GM11168 (cell line): Measurements from ENCODE around the gene DHX15.
"Not testable (repeated sequence)": the region's sequence is repeated elsewhere in the genome, so short reads cannot be mapped to it uniquely, and the experiment has no call there.

Source experiments
- in situ Hi-C: fragments of 300-500 bp; cut with MboI; formaldehyde crosslinking; loops from one replicate; pipeline ENCODE4 v1.12.0; 2022; ENCODE audit warnings: low sequenced_read_pairs; ENCODE audit not compliant: unreplicated experiment

Gene DHX15

GRCh38 chr4:24550441-24551175 is 33.7 kb downstream of the DHX15 start:
- in situ Hi-C loops: no loop called here

- in situ Hi-C loops: no loop called here
Measured at GRCh38 chr4:24547979-24548378, 36.4 kb downstream of the DHX15 start.

GRCh38 chr4:24544208-24544988 is 40.0 kb downstream of the DHX15 start:
- in situ Hi-C loops: no loop called here

DNA sequence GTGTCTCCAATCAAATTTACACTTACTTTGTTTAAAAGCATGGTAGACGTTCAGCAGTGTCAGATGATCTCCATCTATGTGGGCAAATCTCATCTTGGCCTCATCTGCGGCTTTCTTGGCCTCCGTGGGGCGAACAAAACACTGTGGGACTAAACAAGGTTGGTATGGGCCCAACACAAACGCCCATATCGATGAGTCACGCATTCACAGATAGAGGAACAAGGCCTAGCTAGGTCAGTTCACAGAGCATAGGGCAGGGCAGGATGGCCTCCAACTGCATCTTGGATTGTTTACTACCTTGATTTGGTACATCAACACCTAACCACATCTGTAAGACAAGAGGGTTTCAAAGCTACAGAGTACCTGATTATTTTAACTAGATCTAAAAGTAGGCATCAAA is 47.3 kb downstream of the DHX15 start:
- in situ Hi-C loops: no loop called here

GRCh38 chr4:24535399-24535798 is 49.0 kb downstream of the DHX15 start:
- in situ Hi-C loops: no loop called here

GRCh38 chr4:24533364-24533763 is 51.0 kb downstream of the DHX15 start:
- in situ Hi-C loops: no loop called here

DNA sequence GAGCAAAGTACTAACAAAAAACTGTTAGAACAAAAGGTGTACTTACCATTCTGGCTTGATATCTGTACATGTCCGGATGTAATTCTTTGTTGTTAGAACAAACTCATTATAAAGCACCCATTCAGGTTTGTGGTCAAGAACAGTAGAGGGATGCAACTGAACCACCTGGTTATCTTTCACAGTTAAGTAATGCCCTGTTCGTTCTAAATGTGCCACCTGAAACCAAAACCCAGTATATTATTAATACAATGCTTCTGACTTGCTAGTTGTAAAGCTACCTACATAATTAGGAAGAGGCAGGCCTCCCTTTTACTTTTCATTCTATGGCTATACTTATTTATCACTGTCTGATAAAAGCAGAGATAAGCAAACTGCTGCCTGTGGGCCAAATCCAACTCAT is 54.8 kb downstream of the DHX15 start:
- in situ Hi-C loops: no loop called here

GRCh38 chr4:24527371-24527770 is 57.0 kb downstream of the DHX15 start:
- in situ Hi-C loops: no loop called here

GRCh38 chr4:24521544-24521943 is 62.8 kb downstream of the DHX15 start:
- in situ Hi-C loops: no loop called here

DNA sequence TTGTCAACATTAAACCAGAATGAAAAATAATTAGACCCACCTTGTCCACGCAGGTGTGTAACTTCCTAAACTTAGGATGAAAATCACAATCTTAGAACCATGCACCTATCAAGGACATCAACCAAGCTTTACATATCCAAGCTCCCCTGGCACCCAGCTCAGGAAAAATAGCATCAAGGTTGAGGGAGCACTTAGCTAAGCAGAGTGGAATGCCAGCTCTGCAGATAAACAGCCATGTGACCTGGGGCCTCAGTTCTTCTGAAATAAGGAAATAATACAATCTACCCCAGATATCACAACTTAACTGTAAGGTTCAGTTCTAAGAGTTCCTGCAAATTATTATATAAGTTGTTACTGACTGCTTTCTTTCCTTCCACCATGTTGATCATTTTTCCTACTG is 64.7 kb downstream of the DHX15 start:
- in situ Hi-C loops: no loop called here

DNA sequence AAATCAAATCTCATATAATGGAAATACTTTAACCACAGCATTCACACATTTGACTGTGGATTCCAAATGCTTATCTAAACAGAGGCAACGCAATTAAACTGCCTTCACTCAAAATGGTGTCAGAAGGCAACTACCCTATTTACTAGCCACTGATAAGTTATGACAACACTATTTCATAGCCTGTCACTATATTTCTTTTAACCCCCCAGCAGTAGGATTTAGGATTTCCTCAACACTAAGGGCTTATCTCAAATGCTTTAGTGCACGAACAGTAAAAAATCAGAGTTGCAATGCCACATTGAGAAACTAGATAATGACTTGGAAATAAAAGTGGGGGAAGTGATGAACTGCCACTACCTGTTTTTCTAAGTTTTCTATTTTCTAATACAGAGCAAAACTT is 66.7 kb downstream of the DHX15 start:
- in situ Hi-C loops: no loop called here

- in situ Hi-C loops: no loop called here
Measured at GRCh38 chr4:24516926-24517325, 67.4 kb downstream of the DHX15 start.

- in situ Hi-C loops: no loop called here
Measured at GRCh38 chr4:24515698-24516097, 68.7 kb downstream of the DHX15 start.

GRCh38 chr4:24514808-24515207 is 69.5 kb downstream of the DHX15 start:
- in situ Hi-C loops: no loop called here

GRCh38 chr4:24513718-24514117 is 70.6 kb downstream of the DHX15 start:
- in situ Hi-C loops: no loop called here

- in situ Hi-C loops: no loop called here
Measured at GRCh38 chr4:24511371-24512063, 72.8 kb downstream of the DHX15 start.

- in situ Hi-C loops: no loop called here
Measured at GRCh38 chr4:24510091-24510490, 74.3 kb downstream of the DHX15 start.

- in situ Hi-C loops: no loop called here
Measured at GRCh38 chr4:24508541-24508940, 75.8 kb downstream of the DHX15 start.

DNA sequence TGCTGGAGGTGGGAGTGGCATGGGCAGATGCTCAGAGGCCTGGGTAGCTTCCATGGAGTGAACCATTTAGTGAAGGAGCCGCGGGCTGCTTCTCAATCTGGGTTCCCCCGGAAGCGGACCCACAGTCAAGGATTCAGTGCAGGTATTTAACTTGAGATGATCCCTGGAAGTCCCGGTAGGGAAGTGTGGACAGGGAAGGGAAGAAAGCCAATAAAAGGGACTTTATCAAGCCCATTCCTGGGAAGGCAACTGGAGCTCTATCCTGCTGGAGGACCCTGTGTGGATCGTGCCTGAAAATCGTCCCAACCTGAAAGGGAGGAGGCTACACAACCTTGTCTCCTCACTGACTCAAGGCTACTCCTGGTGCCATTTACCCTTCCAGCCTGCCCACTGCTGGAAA is 76.9 kb downstream of the DHX15 start:
- in situ Hi-C loops: no loop called here

DNA sequence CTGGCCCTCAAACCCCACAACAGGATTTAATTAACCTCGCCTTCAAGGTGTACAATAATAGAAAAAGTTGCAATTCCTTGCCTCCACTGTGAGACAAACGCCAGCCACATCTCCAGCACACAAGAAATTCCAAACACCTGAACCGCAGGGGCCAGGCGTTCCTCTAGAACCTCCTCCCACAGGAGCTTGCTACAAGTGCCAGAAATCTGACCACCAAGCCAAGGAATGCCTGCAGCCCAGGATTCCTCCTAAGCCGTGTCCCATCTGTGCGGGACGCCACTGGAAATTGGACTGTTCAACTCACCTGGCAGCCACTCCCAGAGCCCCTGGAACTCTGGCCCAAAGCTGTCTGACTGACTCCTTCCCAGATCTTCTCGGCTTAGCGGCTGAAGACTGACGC is 81.3 kb downstream of the DHX15 start:
- in situ Hi-C loops: not testable (repeated sequence)

DNA sequence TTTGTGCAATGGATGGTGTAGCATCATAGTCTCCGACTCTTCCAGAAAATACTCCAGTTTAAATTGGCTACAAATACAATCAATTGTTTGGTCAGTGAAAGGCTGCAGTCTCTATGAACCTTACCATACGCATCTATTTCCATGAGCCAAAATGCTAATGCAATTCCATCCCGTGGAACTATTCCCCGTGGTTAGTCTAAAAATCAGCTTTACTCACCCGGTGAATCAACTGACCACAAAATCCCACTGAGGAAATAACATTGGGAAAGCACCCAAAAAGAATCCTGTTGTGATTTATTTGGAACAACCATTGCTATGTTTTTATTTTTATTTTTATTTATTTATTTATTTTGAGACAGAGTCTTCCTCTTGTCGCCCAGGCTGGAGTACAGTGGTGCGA is 87.1 kb downstream of the DHX15 start:
- in situ Hi-C loops: loop anchor here (25.0 kb wide), 1 partner anchor 190 kb away; no protein-coding TSS in a partner anchor
